Endometrial microvascular endothelial cells (primary cell): ENCODE results near the gene BEX3. TPM values are rescaled to one million over a fixed set of nuclear protein-coding genes. Genes with fewer than 3 reads are reported as not detected.
"Not testable (repeated sequence)": the region's sequence is repeated elsewhere in the genome, so short reads cannot be mapped to it uniquely, and the experiment has no call there.

Experiments
- in situ Hi-C: cut with HindIII; loops from 2 replicates; pipeline ENCODE4 v1.10.0; 2017; ENCODE audit warnings: low sequenced_read_pairs, low pct_unique_long_range_greater_than_20kb; ENCODE audit errors: inconsistent ontology term
- total RNA-seq: library from RNA; depleted of rRNA; stranded (reverse); fragments of >200 nt; gene quantifications from one replicate; pipeline ENCODE4 v1.2.3, GENCODE V29; 2015; ENCODE audit errors: inconsistent ontology term

The BEX3 gene
- 219 TPM for total RNA-seq

GRCh38 chrX:103376118-103376978 is at the start of gene BEX3:
Gene BEX3 (plus strand): TSS chrX:103376538. CDS start chrX:103377522, 984 bp downstream.
- in situ Hi-C loops, result no loop called here

- in situ Hi-C loops, result no loop called here
Observed at GRCh38 chrX:103329991-103330390, 46.3 kb upstream of the BEX3 start, which contains the start of gene TCEAL7. Gene TCEAL7 (plus strand): TSS chrX:103330239. CDS start chrX:103331404, 1,165 bp downstream.

GRCh38 chrX:103330681-103331288 is 45.6 kb upstream of the BEX3 start:
- in situ Hi-C loops, result no loop called here

GRCh38 chrX:103338663-103339062 is 37.7 kb upstream of the BEX3 start:
- in situ Hi-C loops, result no loop called here

- in situ Hi-C loops, result no loop called here
Observed at GRCh38 chrX:103343105-103343504, 33.2 kb upstream of the BEX3 start.

GRCh38 chrX:103344606-103345005 is 31.7 kb upstream of the BEX3 start:
- in situ Hi-C loops, result no loop called here

GRCh38 chrX:103347682-103348397 is 28.5 kb upstream of the BEX3 start:
- in situ Hi-C loops, result no loop called here

- in situ Hi-C loops, result no loop called here
Observed at GRCh38 chrX:103356130-103356798, 20.1 kb upstream of the BEX3 start, which contains the start of gene TCEAL9. Gene TCEAL9 (plus strand): TSS chrX:103356506. CDS start chrX:103357685, 1,179 bp downstream.

GRCh38 chrX:103356858-103357257 is 19.5 kb upstream of the BEX3 start:
- in situ Hi-C loops, result no loop called here

- in situ Hi-C loops, result no loop called here
Observed at GRCh38 chrX:103357871-103358270, 18.5 kb upstream of the BEX3 start.

GRCh38 chrX:103359605-103360004 is 16.7 kb upstream of the BEX3 start:
- in situ Hi-C loops, result not testable (repeated sequence)

GRCh38 chrX:103360092-103360491 is 16.2 kb upstream of the BEX3 start:
- in situ Hi-C loops, result no loop called here

- in situ Hi-C loops, result no loop called here
Observed at GRCh38 chrX:103360916-103361315, 15.4 kb upstream of the BEX3 start.

GRCh38 chrX:103361798-103362197 is 14.5 kb upstream of the BEX3 start:
- in situ Hi-C loops, result no loop called here

GRCh38 chrX:103362474-103362873 is 13.9 kb upstream of the BEX3 start:
- in situ Hi-C loops, result no loop called here

GRCh38 chrX:103363046-103363445 is 13.3 kb upstream of the BEX3 start:
- in situ Hi-C loops, result no loop called here

- in situ Hi-C loops, result no loop called here
Observed at GRCh38 chrX:103367502-103367901, 8.8 kb upstream of the BEX3 start.

GRCh38 chrX:103369479-103369878 is 6.9 kb upstream of the BEX3 start:
- in situ Hi-C loops, result no loop called here

- in situ Hi-C loops, result no loop called here
Observed at GRCh38 chrX:103372886-103373285, 3.5 kb upstream of the BEX3 start.
